HepG2 (cell line): Measurements from ENCODE around the gene IDS. TPM values are rescaled to one million over a fixed set of nuclear protein-coding genes. Genes with fewer than 3 reads are reported as not detected.

Experiments used
- ATAC-seq: fragments of 200-7000 bp; cut with Tn5 transposase; 3 replicates; pipeline ENCODE4 v1.9.1; 2020; ENCODE audit warnings: mild to moderate bottlenecking, moderate library complexity
- BruUV-seq: library from RNA; stranded (reverse); fragments of 400-500 nt; replicated peaks from 2 replicates; lab custom pipeline; 2021; lab: Mats Ljungman, UMichigan
- CTCF ChIA-PET: fragments of 300-600 bp; formaldehyde crosslinking; extraction: SDS; loops from one replicate; lab custom pipeline; 2021; ENCODE audit warnings: low total read pairs, inconsistent platforms, low intra/inter-chr PET ratio; lab: Yijun Ruan, JAX
- POLR2A ChIA-PET: fragments of 350-600 bp; sonication (Branson Sonifier 250); formaldehyde crosslinking; loops from one replicate; lab custom pipeline; 2020; ENCODE audit warnings: antibody characterized with exemption, inconsistent platforms; lab: Yijun Ruan, JAX
- DNase-seq: peaks from one replicate; pipeline ENCODE4 v3.0.0-alpha.2; 2015; ENCODE audit warnings: low spot score
- FAIRE-seq: peaks from 3 replicates; lab custom pipeline; 2011; peaks lifted over from hg19 to GRCh38; lab: Jason Lieb, UNC
- H2AFZ ChIP-seq: one replicate; pipeline ENCODE4 v1.6.1; 2011; ENCODE audit warnings: low read length, inconsistent platforms
- H3K27ac ChIP-seq: fragments of 300-600 bp; 3 replicates; pipeline ENCODE4 v1.8.0; 2011; ENCODE audit warnings: mixed run types, mild to moderate bottlenecking, mixed read lengths, low read length, inconsistent platforms; ENCODE audit not compliant: insufficient read depth; ENCODE audit errors: extremely low read length
- H3K27me3 ChIP-seq, 2 experiments: fragments of 200-600 bp in 1 of 2; 2 replicates in 1 of 2; 3 replicates in 1 of 2; pipeline versions ENCODE4 v1.6.0 to v1.8.0; 2011; ENCODE audit warnings: low read length in 2 of 2, mild to moderate bottlenecking in 2 of 2, moderate library complexity in 2 of 2, inconsistent platforms in 1 of 2; ENCODE audit not compliant: insufficient read depth in 2 of 2, control insufficient read depth in 1 of 2
- H3K36me3 ChIP-seq, 2 experiments: fragments of 200-600 bp in 1 of 2; replicated peaks in 1 of 2; 2 replicates in 1 of 2; 3 replicates in 1 of 2; pipeline versions ENCODE4 v1.5.1 to v1.8.0; 2011; ENCODE audit warnings: low read length in 2 of 2, inconsistent platforms in 1 of 2; ENCODE audit not compliant: insufficient read depth in 2 of 2, control insufficient read depth in 1 of 2
- H3K4me1 ChIP-seq: 2 replicates; pipeline ENCODE4 v1.5.1; 2012; ENCODE audit warnings: low read length, inconsistent platforms; ENCODE audit not compliant: insufficient read depth
- H3K4me2 ChIP-seq: 2 replicates; pipeline ENCODE4 v1.6.0; 2011; ENCODE audit warnings: low read depth, low read length, inconsistent platforms
- H3K4me3 ChIP-seq, 3 experiments: fragments of 200-600 bp in 1 of 3; sonication (generic), shearing (Covaris generic) in 1 of 3; replicated peaks in 1 of 3; 2 replicates each; pipeline ENCODE4 v1.5.1; 2011 to 2016; ENCODE audit warnings: low read length in 3 of 3, inconsistent platforms in 2 of 3, low read depth in 2 of 3, mild to moderate bottlenecking in 2 of 3, control low read depth in 1 of 3, mixed read lengths in 1 of 3; ENCODE audit not compliant: insufficient read depth in 1 of 3
- H3K79me2 ChIP-seq: one replicate; pipeline ENCODE4 v1.6.1; 2011; ENCODE audit warnings: low read length, inconsistent platforms; ENCODE audit not compliant: insufficient read depth
- H3K9ac ChIP-seq: 2 replicates; pipeline ENCODE4 v1.6.0; 2011; ENCODE audit warnings: mild to moderate bottlenecking, low read depth, low read length, inconsistent platforms; ENCODE audit not compliant: insufficient read depth
- H3K9me3 ChIP-seq: 2 replicates; pipeline ENCODE4 v1.5.1; 2012; ENCODE audit warnings: mild to moderate bottlenecking, low read length
- H4K20me1 ChIP-seq: 2 replicates; pipeline ENCODE4 v1.6.0; 2011; ENCODE audit warnings: inconsistent platforms, mild to moderate bottlenecking, low read length, moderate library complexity; ENCODE audit not compliant: insufficient read depth
- DR1 ChIP-seq: sonication (generic); formaldehyde crosslinking; IDR thresholded peaks from 2 replicates; pipeline ENCODE4 v1.8.0; 2021; ENCODE audit warnings: mild to moderate bottlenecking, missing genetic modification reagents, inconsistent platforms
- HMG20B ChIP-seq: conservative IDR thresholded peaks from 2 replicates; pipeline ENCODE4 v1.6.1; 2016; ENCODE audit warnings: missing genetic modification reagents, missing compliant biosample characterization
- HNRNPH1 ChIP-seq: fragments of 200-400 bp; formaldehyde crosslinking; optimal IDR thresholded peaks from 2 replicates; pipeline ENCODE3; 2017; ENCODE audit warnings: mild to moderate bottlenecking, low read depth, low read length
- MAFG ChIP-seq: sonication (generic); formaldehyde crosslinking; IDR thresholded peaks from 2 replicates; pipeline ENCODE4 v1.5.1; 2020; ENCODE audit warnings: mild to moderate bottlenecking, missing genetic modification reagents
- MZF1 ChIP-seq: sonication (generic); formaldehyde crosslinking; IDR thresholded peaks from 2 replicates; pipeline ENCODE4 v1.8.1; 2023; ENCODE audit warnings: mild to moderate bottlenecking, missing genetic modification reagents, borderline replicate concordance
- POLR2AphosphoS5 ChIP-seq: IDR thresholded peaks from 2 replicates; pipeline ENCODE4 v1.6.1; 2012; ENCODE audit warnings: low read depth, low read length
- RAD51 ChIP-seq: fragments of 450-650 bp; IDR thresholded peaks from 2 replicates; pipeline ENCODE4 v1.6.1; 2016; ENCODE audit warnings: borderline replicate concordance
- SAP130 ChIP-seq: IDR thresholded peaks from 2 replicates; pipeline ENCODE4 v1.6.1; 2016; ENCODE audit warnings: low read depth
- TEAD3 ChIP-seq: optimal IDR thresholded peaks from 2 replicates; pipeline ENCODE3; 2016; ENCODE audit warnings: borderline replicate concordance
- USF2 ChIP-seq, 2 experiments: sonication (generic) in 1 of 2; formaldehyde crosslinking in 1 of 2; IDR thresholded peaks; 2 replicates each; pipeline versions ENCODE4 v1.5.1 to v1.6.1; 2011 to 2020; ENCODE audit warnings: borderline replicate concordance in 1 of 2, low read depth in 1 of 2, low read length in 1 of 2, mild to moderate bottlenecking in 1 of 2, missing genetic modification reagents in 1 of 2, moderate library complexity in 1 of 2
- ZFY ChIP-seq: sonication (generic); formaldehyde crosslinking; IDR thresholded peaks from 2 replicates; pipeline ENCODE4 v1.4.0; 2020; ENCODE audit warnings: missing genetic modification reagents
- WGBS: methylation state at CpG from one replicate; pipeline ENCODE4 v1.1.6; 2017; ENCODE audit warnings: low lambda C conversion rate; 5-methylcytosine and 5-hydroxymethylcytosine counted together
- in situ Hi-C: cut with HindIII; loops from 2 replicates; pipeline ENCODE4 v1.10.0; 2017; ENCODE audit warnings: low pct_unique_long_range_greater_than_20kb; ENCODE audit not compliant: extremely low pct_ligation_motif_present
- intact Hi-C: fragments of 100-400 bp; cut with micrococcal nuclease; formaldehyde crosslinking; loops from one replicate; pipeline ENCODE4 v1.10.0; 2022; ENCODE audit not compliant: unreplicated experiment
- polyA plus RNA-seq, 8 experiments: library from polyadenylated mRNA; depleted of rRNA in 3 of 8; stranded (reverse) in 7 of 8; unstranded in 1 of 8; fragments of >200 nt; fragmentation: Illumina TruSeq in 4 of 8; extraction: Trizol in 4 of 8; gene quantifications; 2 replicates each; pipeline versions ENCODE4 v1.2.1 to v1.2.3, GENCODE V29; 2011 to 2016; ENCODE audit warnings: low read depth in 4 of 8, missing spikeins in 1 of 8, mixed read lengths in 1 of 8; ENCODE audit not compliant: insufficient read depth in 1 of 8
- total RNA-seq, 5 experiments: library from RNA; depleted of rRNA; stranded (reverse); fragments of >200 nt; fragmentation: Illumina TruSeq; extraction: Trizol; gene quantifications; 2 replicates each; pipeline ENCODE4 v1.2.3, GENCODE V29; 2016; ENCODE audit warnings: low read depth in 1 of 5
- TF ChIP-seq, protein P1 (sequence below): sonication (generic); formaldehyde crosslinking; IDR thresholded peaks from 2 replicates; pipeline ENCODE4 v1.5.1; 2020; ENCODE audit warnings: mild to moderate bottlenecking, missing genetic modification reagents, borderline replicate concordance

Gene IDS
- total and polyA plus RNA-seq, 2 of the 13 experiments (the other 11 are each of a cell fraction or from before 2014, with no cell fraction given) = 2.2 to 11.9 TPM

DNA sequence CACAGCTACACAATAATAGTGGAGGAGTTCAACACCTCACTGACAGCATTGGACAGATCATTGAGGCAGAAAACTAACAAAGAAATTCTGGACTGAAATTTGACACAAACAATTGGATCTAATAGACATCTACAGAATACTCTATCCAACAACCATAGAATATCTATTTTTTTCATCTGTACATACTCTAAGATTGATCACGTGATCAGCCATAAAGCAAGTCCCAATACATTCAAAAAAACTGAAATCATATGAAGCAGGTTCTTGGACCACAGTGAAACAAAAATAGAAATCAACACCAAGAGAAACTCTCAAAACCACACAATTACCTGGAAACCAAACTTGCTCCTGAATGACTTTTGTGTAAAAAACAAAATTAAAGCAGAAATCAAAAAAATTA lies 12.2 kb upstream of the IDS start:
- no TSS peak for BruUV-seq
- TF ChIP-seq RAD51 (peak; percentile 60; the same call in 1 of the 2 replicates), DR1 (no peak), USF2 (IDR thresholded peaks at IDR 0.05; ENCODE audit: low read depth, low read length) (no peak), USF2 (CRISPR knock-in tag; IDR thresholded peaks at IDR 0.05; ENCODE audit: borderline replicate concordance) (no peak)
- 42% methylated on average over 1 of the region's 1 CpG for WGBS
- Histone ChIP-seq H3K27me3 (no peaks in the 10 kb centered on the region), H3K79me2 (no peaks in the 10 kb centered on the region), H4K20me1 (no peaks in the 10 kb centered on the region), H3K4me3 (no peak overlapping the region), H3K4me2 (no peak overlapping the region), H3K27ac (no peak overlapping the region), H3K9ac (no peak overlapping the region), H3K4me1 (peaks cover 4% of the 10 kb centered on the region; the same call in 1 of the 2 replicates), H3K9me3 (no peaks in the 10 kb centered on the region), H3K36me3 (no peaks in the 10 kb centered on the region), H2AFZ (no peak overlapping the region)
- ChIA-PET POLR2A (no interaction called here), CTCF (no interaction called here)
- in situ Hi-C loops (no loop called here), intact Hi-C loops (no loop called here)
- DNase-seq (no peak), ATAC-seq (no peak), FAIRE-seq (no peak)

DNA sequence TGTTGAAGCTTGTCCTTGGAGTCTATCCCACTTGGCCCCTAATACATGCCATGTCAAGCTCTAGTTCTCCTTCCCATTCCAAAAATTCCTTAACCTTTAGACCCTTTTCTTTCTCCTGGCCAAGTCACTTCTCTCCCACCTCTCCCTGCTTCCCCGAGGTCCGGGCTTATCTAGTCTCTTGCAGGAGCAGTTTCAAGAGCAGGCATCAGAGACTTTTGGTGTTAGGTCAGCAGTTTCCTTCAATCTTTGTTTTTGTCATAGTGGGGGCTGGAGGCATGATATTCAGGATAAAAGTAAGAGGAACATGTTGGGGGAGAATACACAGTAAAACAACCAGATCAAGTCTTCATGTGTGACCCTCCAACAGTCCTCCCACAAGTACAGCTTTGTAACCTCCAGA lies 11.5 kb upstream of the IDS start:
- Histone ChIP-seq H3K9me3 (no peaks in the 10 kb centered on the region), H3K27ac (no peak overlapping the region), H3K9ac (no peak overlapping the region), H3K79me2 (no peaks in the 10 kb centered on the region), H4K20me1 (no peaks in the 10 kb centered on the region), H3K4me1 (peaks cover 10% of the 10 kb centered on the region; the same call in 1 of the 2 replicates), H3K4me3 (no peak overlapping the region), H3K4me2 (no peak overlapping the region)
- TF ChIP-seq MZF1 (CRISPR knock-in tag) (no peak), MAFG (CRISPR knock-in tag) (no peak), TEAD3 (CRISPR knock-in tag) (no peak), POLR2AphosphoS5 (no peak), HNRNPH1 (no peak), SAP130 (no peak), HMG20B (CRISPR knock-in tag) (no peak), ZFY (CRISPR knock-in tag) (no peak)
- TF ChIP-seq, protein P1, sequence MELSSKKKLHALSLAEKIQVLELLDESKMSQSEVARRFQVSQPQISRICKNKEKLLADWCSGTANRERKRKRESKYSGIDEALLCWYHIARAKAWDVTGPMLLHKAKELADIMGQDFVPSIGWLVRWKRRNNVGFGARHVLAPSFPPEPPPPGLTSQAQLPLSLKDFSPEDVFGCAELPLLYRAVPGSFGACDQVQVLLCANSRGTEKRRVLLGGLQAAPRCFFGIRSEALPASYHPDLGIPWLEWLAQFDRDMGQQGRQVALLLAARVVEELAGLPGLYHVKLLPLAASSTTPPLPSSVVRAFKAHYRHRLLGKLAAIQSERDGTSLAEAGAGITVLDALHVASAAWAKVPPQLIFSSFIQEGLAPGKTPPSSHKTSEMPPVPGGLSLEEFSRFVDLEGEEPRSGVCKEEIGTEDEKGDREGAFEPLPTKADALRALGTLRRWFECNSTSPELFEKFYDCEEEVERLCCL (CRISPR knock-in tag) = no peak
- TF ChIP-seq, all 625 proteins: peak for 0
- Histone ChIP-seq H3K27me3 (no peaks in the 10 kb centered on the region), H3K36me3 (no peaks in the 10 kb centered on the region), H2AFZ (no peak overlapping the region)
- 30% methylated on average over 2 of the region's 2 CpGs for WGBS
- DNase-seq (no peak), FAIRE-seq (no peak), ATAC-seq (no peak)
- in situ Hi-C loops (no loop called here), intact Hi-C loops (no loop called here)
- no TSS peak for BruUV-seq
- ChIA-PET POLR2A (no interaction called here), CTCF (no interaction called here)
